ENCODE measurements around the gene RNF34. TPM values are rescaled to one million over a fixed set of nuclear protein-coding genes. Genes with fewer than 3 reads are reported as not detected.

RNF34 gene
- total and polyA plus RNA-seq, 2 of the 8 experiments (the other 6 are each of a cell fraction or from before 2014, with no cell fraction given): 37.9 to 57.6 TPM

DNA sequence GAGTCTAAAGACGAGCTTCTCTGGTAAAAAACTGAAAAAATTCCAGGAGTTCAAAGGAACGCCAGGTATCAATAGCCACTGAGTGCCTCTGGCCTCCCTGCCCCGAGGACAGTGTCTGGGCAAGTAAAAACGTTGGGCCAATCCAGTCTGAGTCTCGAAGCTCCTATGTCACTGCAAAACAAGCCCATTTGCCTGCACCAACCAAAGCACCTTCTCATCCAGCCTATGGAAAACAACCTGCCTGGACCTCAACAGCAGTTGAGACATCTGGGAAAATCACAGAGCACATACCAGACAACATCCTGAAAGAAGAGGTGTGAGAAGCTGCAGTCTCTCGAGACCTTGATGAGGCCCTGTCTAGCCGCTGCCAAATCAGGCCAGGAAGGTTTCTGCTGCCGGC, 56.6 kb downstream of the RNF34 start:
- Histone ChIP-seq H4K20me1 (replicated peaks in 1 of 2; ENCODE audit: control insufficient read depth in 1 of 2, insufficient read depth in 2 of 2, low read length in 2 of 2) (peaks cover 15 to 21% of the 10 kb centered on the region in 2 experiments), H2AK5ac (ENCODE audit: low read depth, low read length) (no peak overlapping the region), H3K4me3 (ENCODE audit: extremely low read depth in 1 of 4, insufficient read depth in 2 of 4, low read depth in 3 of 4, low read length in 4 of 4) (no peak overlapping the region), H3K27me3 (replicated peaks in 1 of 4; ENCODE audit: control insufficient read depth in 3 of 4, extremely low read depth in 1 of 4, insufficient read depth in 3 of 4, low read length in 3 of 4) (no peaks in the 10 kb centered on the region), H3K36me3 (ENCODE audit: control insufficient read depth in 2 of 4, insufficient read depth in 4 of 4, low read length in 3 of 4) (peaks cover 0 to 10% (median 5%) of the 10 kb centered on the region in 4 experiments; a peak in 2 of 8 replicates), H3K18ac (ENCODE audit: extremely low read depth, low read length) (no peak overlapping the region), H3K9me3 (ENCODE audit: insufficient read depth in 2 of 2, low read depth in 1 of 2, low read length in 1 of 2) (no peaks in the 10 kb centered on the region; a peak in 1 of 4 replicates), H3K9ac (replicated peaks in 1 of 4; ENCODE audit: extremely low read depth in 1 of 4, low read depth in 3 of 4, low read length in 3 of 4) (peak overlapping the region in 1 of 4 experiments; percentile 11; a peak in 1 of 7 replicates), H2BK15ac (ENCODE audit: low read length) (no peak overlapping the region), H2BK20ac (ENCODE audit: low read length) (no peak overlapping the region), H3K14ac (ENCODE audit: insufficient read length) (no peak overlapping the region), H3K4ac (replicated peaks; ENCODE audit: insufficient read length, low read depth, low read length) (no peak overlapping the region), H2BK120ac (replicated peaks; ENCODE audit: low read depth, low read length) (no peak overlapping the region), H4K91ac (replicated peaks; ENCODE audit: insufficient read length, low read length) (no peak overlapping the region), H3K27ac (ENCODE audit: low read depth, low read length) (no peak overlapping the region), H3K79me1 (ENCODE audit: low read depth, low read length) (peaks cover 34% of the 10 kb centered on the region), H3K23me2 (ENCODE audit: low read depth, low read length) (no peaks in the 10 kb centered on the region), H4K8ac (ENCODE audit: extremely low read depth, insufficient read depth, low read length) (no peak overlapping the region), H3K4me2 (ENCODE audit: insufficient read depth in 1 of 2, low read depth in 2 of 2, low read length in 2 of 2) (no peak overlapping the region), H3K79me2 (ENCODE audit: control insufficient read depth in 1 of 2, insufficient read depth in 2 of 2, low read length in 2 of 2) (peaks cover 0 to 79% of the 10 kb centered on the region in 2 experiments; a peak in 2 of 4 replicates), H4K5ac (ENCODE audit: insufficient read length, low read depth, low read length) (no peak overlapping the region), H2BK5ac (ENCODE audit: low read depth, low read length) (peak overlapping the region; percentile 71), H2AFZ (ENCODE audit: low read length) (no peak overlapping the region), H2BK12ac (ENCODE audit: low read depth, low read length) (no peak overlapping the region), H3K23ac (ENCODE audit: insufficient read length) (no peak overlapping the region), H3K56ac (replicated peaks; ENCODE audit: insufficient read length, low read depth, low read length) (no peak overlapping the region), H3K4me1 (replicated peaks in 1 of 4; ENCODE audit: control insufficient read depth in 3 of 4, insufficient read depth in 4 of 4, low read length in 3 of 4) (peaks cover 0 to 5% (median 2%) of the 10 kb centered on the region in 4 experiments; a peak in 1 of 7 replicates)
- FAIRE-seq (no peak), DNase-seq (ENCODE audit: low read depth in 1 of 2, low spot score in 2 of 2) (no peak)
- 88% methylated on average over 8 of the region's 8 CpGs; no CpG with 5 or more reads in 1 of the 2 experiments for WGBS, 2 experiments (ENCODE audit: extremely low coverage in 1 of 2, insufficient coverage in 1 of 2, insufficient read length in 1 of 2, insufficient replicate concordance in 2 of 2, low coverage in 1 of 2, low lambda C conversion rate in 2 of 2, missing lambda C conversion rate in 1 of 2)
- CTCF ChIA-PET (ENCODE audit: partially characterized antibody): interaction anchor here (0.6 to 15.5 kb wide), 4 partner anchors 12 to 278 kb away, joined by 3 to 129 read pairs (median 4); no protein-coding TSS in a partner anchor
- POLR2A ChIA-PET (ENCODE audit: partially characterized antibody): interaction anchor here (0.6 to 2.2 kb wide), 5 partner anchors 10 to 757 kb away, joined by 3 to 8 read pairs (median 5); no protein-coding TSS in a partner anchor
- no peak for TF ChIP-seq SIX5 (IDR thresholded peaks at IDR 0.05; ENCODE audit: low read depth, low read length)
- TF ChIP-seq CBX5 (IDR thresholded peaks at IDR 0.05; ENCODE audit: low read depth, low read length): no peak
- no peak for TF ChIP-seq CREB1 (IDR thresholded peaks at IDR 0.05)
- TF ChIP-seq CBX8 (IDR thresholded peaks at IDR 0.05; ENCODE audit: borderline replicate concordance, low read depth, low read length): no peak
- no peak for TF ChIP-seq SIN3A (conservative IDR thresholded peaks at IDR 0.05 in 1 of 2, IDR thresholded peaks at IDR 0.05 in 1 of 2; ENCODE audit: low read depth in 1 of 2, low read length in 2 of 2)
- TF ChIP-seq, protein P1, sequence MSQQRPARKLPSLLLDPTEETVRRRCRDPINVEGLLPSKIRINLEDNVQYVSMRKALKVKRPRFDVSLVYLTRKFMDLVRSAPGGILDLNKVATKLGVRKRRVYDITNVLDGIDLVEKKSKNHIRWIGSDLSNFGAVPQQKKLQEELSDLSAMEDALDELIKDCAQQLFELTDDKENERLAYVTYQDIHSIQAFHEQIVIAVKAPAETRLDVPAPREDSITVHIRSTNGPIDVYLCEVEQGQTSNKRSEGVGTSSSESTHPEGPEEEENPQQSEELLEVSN (IDR thresholded peaks at IDR 0.05): no peak
- TF ChIP-seq BACH1 (IDR thresholded peaks at IDR 0.05; ENCODE audit: low read length): no peak
- no peak for TF ChIP-seq TBP (IDR thresholded peaks at IDR 0.05; ENCODE audit: low read depth, low read length)
- no peak for TF ChIP-seq RFX5 (IDR thresholded peaks at IDR 0.05; ENCODE audit: borderline replicate concordance, low read depth, low read length)
- no peak for TF ChIP-seq NANOG (IDR thresholded peaks at IDR 0.05; ENCODE audit: insufficient read depth, low read depth, low read length, poor library complexity, severe bottlenecking)
- TF ChIP-seq RAD21 (IDR thresholded peaks at IDR 0.05 in 1 of 2, conservative IDR thresholded peaks at IDR 0.05 in 1 of 2; ENCODE audit: low read depth in 2 of 2, low read length in 2 of 2): no peak
